GM12878 (cell line): ENCODE measurements around the gene EPGN. TPM values are rescaled to one million over a fixed set of nuclear protein-coding genes. Genes with fewer than 3 reads are reported as not detected.

Experiments
- ATAC-seq: fragments of 200-7000 bp; cut with Tn5 transposase; 3 replicates; pipeline ENCODE4 v1.9.1; 2020; ENCODE audit warnings: mild to moderate bottlenecking, moderate library complexity
- BruUV-seq: library from RNA; stranded (reverse); fragments of 400-500 nt; replicated peaks from 2 replicates; lab custom pipeline; 2021; lab: Mats Ljungman, UMichigan
- CTCF ChIA-PET: fragments of 300-600 bp; sonication (Branson Sonifier 250); formaldehyde crosslinking; extraction: SDS; loops from one replicate; lab custom pipeline; 2021; ENCODE audit warnings: inconsistent platforms; lab: Yijun Ruan, JAX
- POLR2A ChIA-PET: fragments of 350-600 bp; formaldehyde crosslinking; extraction: SDS; loops from one replicate; lab custom pipeline; 2021; ENCODE audit warnings: inconsistent platforms; lab: Charles Lee
- RAD21 ChIA-PET: fragments of 300-600 bp; sonication (Branson Sonifier 250); formaldehyde crosslinking; loops from one replicate; lab custom pipeline; 2023; ENCODE audit warnings: antibody characterized with exemption; ENCODE audit not compliant: unreplicated experiment; lab: Charles Lee
- SMC1A ChIA-PET: fragments of 300-600 bp; sonication (Branson Sonifier 250); formaldehyde crosslinking; loops from one replicate; lab custom pipeline; 2023; ENCODE audit not compliant: unreplicated experiment, uncharacterized antibody; lab: Charles Lee
- DNase-seq: peaks from one replicate; pipeline ENCODE4 v3.0.0-alpha.2; 2011; ENCODE audit warnings: low read depth, low spot score
- FAIRE-seq: peaks from 3 replicates; lab custom pipeline; 2011; peaks lifted over from hg19 to GRCh38; lab: Jason Lieb, UNC
- H2AFZ ChIP-seq: 2 replicates; pipeline ENCODE4 v1.6.0; 2011; ENCODE audit warnings: low read depth, low read length, control low read depth; ENCODE audit not compliant: control insufficient read depth
- H3K27ac ChIP-seq: 2 replicates; pipeline ENCODE4 v1.5.1; 2011; ENCODE audit warnings: control low read depth; ENCODE audit not compliant: control insufficient read depth, insufficient read depth
- H3K27me3 ChIP-seq, 2 experiments: replicated peaks in 1 of 2; 2 replicates each; pipeline versions ENCODE4 v1.6.0 to v1.6.1; 2011; ENCODE audit warnings: low read length in 1 of 2; ENCODE audit not compliant: control insufficient read depth in 2 of 2, insufficient read depth in 2 of 2
- H3K36me3 ChIP-seq, 2 experiments: 2 replicates each; pipeline ENCODE4 v1.5.1; 2011; ENCODE audit warnings: low read length in 1 of 2; ENCODE audit not compliant: control insufficient read depth in 2 of 2, insufficient read depth in 2 of 2
- H3K4me1 ChIP-seq: 2 replicates; pipeline ENCODE4 v1.6.1; 2011; ENCODE audit warnings: mild to moderate bottlenecking, low read length, moderate library complexity, mixed read lengths; ENCODE audit not compliant: control insufficient read depth, insufficient read depth
- H3K4me2 ChIP-seq: 2 replicates; pipeline ENCODE4 v1.6.0; 2011; ENCODE audit warnings: control low read depth; ENCODE audit not compliant: control insufficient read depth, insufficient read depth
- H3K4me3 ChIP-seq: fragments of 200-600 bp; sonication (generic); 2 replicates; pipeline ENCODE4 v1.5.1; 2016
- H3K79me2 ChIP-seq: 2 replicates; pipeline ENCODE4 v1.6.0; 2011; ENCODE audit warnings: low read length; ENCODE audit not compliant: control insufficient read depth, insufficient read depth
- H3K9ac ChIP-seq: 2 replicates; pipeline ENCODE4 v1.8.0; 2011; ENCODE audit warnings: low read length, control low read depth, mixed read lengths; ENCODE audit not compliant: control insufficient read depth, insufficient read depth
- H3K9me3 ChIP-seq: replicated peaks from 3 replicates; pipeline ENCODE4 v1.5.1; 2011; ENCODE audit warnings: mild to moderate bottlenecking, low read length; ENCODE audit not compliant: control insufficient read depth, insufficient read depth
- H4K20me1 ChIP-seq: 2 replicates; pipeline ENCODE4 v1.6.0; 2011; ENCODE audit not compliant: control insufficient read depth, insufficient read depth
- CBFB ChIP-seq: IDR thresholded peaks from 2 replicates; pipeline ENCODE4 v1.6.1; 2016; ENCODE audit warnings: antibody characterized with exemption, low read depth
- CHD2 ChIP-seq: IDR thresholded peaks from 2 replicates; pipeline ENCODE4 v1.6.1; 2011; ENCODE audit warnings: low read depth, low read length, improper control_type of control experiment, borderline replicate concordance
- CREM ChIP-seq: IDR thresholded peaks from 2 replicates; pipeline ENCODE4 v1.6.1; 2014; ENCODE audit warnings: antibody characterized with exemption, low read depth
- DPF2 ChIP-seq: fragments of 450-650 bp; IDR thresholded peaks from 2 replicates; pipeline ENCODE4 v1.6.1; 2017; ENCODE audit warnings: mild to moderate bottlenecking
- EGR1 ChIP-seq, 2 experiments: IDR thresholded peaks; 1 replicate in 1 of 2; 2 replicates in 1 of 2; pipeline ENCODE4 v1.6.1; 2011 to 2012; ENCODE audit warnings: low read depth in 2 of 2, low read length in 2 of 2, borderline replicate concordance in 1 of 2, mild to moderate bottlenecking in 1 of 2, moderate library complexity in 1 of 2
- HDGF ChIP-seq: fragments of 450-650 bp; IDR thresholded peaks from 2 replicates; pipeline ENCODE4 v1.6.1; 2016; ENCODE audit warnings: antibody characterized with exemption
- JUND ChIP-seq: IDR thresholded peaks from 2 replicates; pipeline ENCODE4 v1.6.1; 2012; ENCODE audit warnings: low read depth, mild to moderate bottlenecking, low read length, improper control_type of control experiment, moderate library complexity
- NR2F1 ChIP-seq: fragments of 450-650 bp; conservative IDR thresholded peaks from 2 replicates; pipeline ENCODE4 v1.6.1; 2017; ENCODE audit warnings: mild to moderate bottlenecking
- PAX5 ChIP-seq: IDR thresholded peaks from 2 replicates; pipeline ENCODE4 v1.6.1; 2011; ENCODE audit warnings: low read depth, low read length, borderline replicate concordance
- POLR2AphosphoS2 ChIP-seq: IDR thresholded peaks from 2 replicates; pipeline ENCODE4 v1.6.1; 2011; ENCODE audit warnings: low read depth, mild to moderate bottlenecking, low read length, improper control_type of control experiment, moderate library complexity
- POU2F2 ChIP-seq: IDR thresholded peaks from 3 replicates; pipeline ENCODE4 v1.6.1; 2011; ENCODE audit warnings: low read depth, mild to moderate bottlenecking, low read length, borderline replicate concordance
- RAD21 ChIP-seq: IDR thresholded peaks from 2 replicates; pipeline ENCODE4 v1.6.1; 2011; ENCODE audit warnings: mild to moderate bottlenecking, low read depth, low read length, moderate library complexity; ENCODE audit not compliant: insufficient read depth
- RB1 ChIP-seq: fragments of 450-650 bp; formaldehyde crosslinking; IDR thresholded peaks from 2 replicates; pipeline ENCODE4 v1.6.1; 2017; ENCODE audit warnings: mild to moderate bottlenecking, borderline replicate concordance
- STAT3 ChIP-seq: IDR thresholded peaks from 2 replicates; pipeline ENCODE4 v1.6.1; 2011; ENCODE audit warnings: low read depth, low read length, improper control_type of control experiment
- TCF12 ChIP-seq: IDR thresholded peaks from 2 replicates; pipeline ENCODE4 v1.6.1; 2011; ENCODE audit warnings: low read depth, mild to moderate bottlenecking, low read length
- ZBED1 ChIP-seq: IDR thresholded peaks from 2 replicates; pipeline ENCODE4 v1.6.1; 2016; ENCODE audit warnings: borderline replicate concordance
- ZBTB11 ChIP-seq: fragments of 450-650 bp; formaldehyde crosslinking; IDR thresholded peaks from 2 replicates; pipeline ENCODE4 v1.5.0; 2022; ENCODE audit warnings: mild to moderate bottlenecking, missing genetic modification characterization
- ZZZ3 ChIP-seq: IDR thresholded peaks from 2 replicates; pipeline ENCODE4 v1.6.1; 2011; ENCODE audit warnings: low read depth; ENCODE audit not compliant: control insufficient read depth, insufficient read length
- WGBS: methylation state at CpG from one replicate; pipeline ENCODE4 v1.1.6; 2016; ENCODE audit warnings: low lambda C conversion rate; ENCODE audit not compliant: insufficient replicate concordance, insufficient coverage; ENCODE audit errors: missing lambda C conversion rate; 5-methylcytosine and 5-hydroxymethylcytosine counted together
- in situ Hi-C: fragments of 300-500 bp; cut with MboI; formaldehyde crosslinking; loops from 9 replicates; pipeline ENCODE4 v1.14.3; 2018; ENCODE audit warnings: mixed read lengths
- intact Hi-C: fragments of 100-400 bp; cut with micrococcal nuclease; formaldehyde crosslinking; loops from one replicate; pipeline ENCODE4 v1.14.2; 2022; ENCODE audit not compliant: unreplicated experiment
- polyA plus RNA-seq, 11 experiments: library from polyadenylated mRNA; depleted of rRNA in 4 of 11; unstranded in 6 of 11; stranded (reverse) in 5 of 11; fragments of >200 nt; fragmentation: Nextera tagmentation in 4 of 11; fragmentation: Illumina TruSeq in 1 of 11; extraction: Ambion mirVana in 4 of 11; extraction: Trizol in 1 of 11; gene quantifications; 1 replicate in 1 of 11; 2 replicates in 10 of 11; pipeline versions ENCODE4 v1.2.1 to v1.2.3, GENCODE V29; 2011 to 2016; ENCODE audit warnings: inconsistent platforms in 2 of 11, missing spikeins in 2 of 11, low read depth in 1 of 11
- total RNA-seq, 4 experiments: library from RNA; depleted of rRNA in 3 of 4; stranded (reverse); fragments of >200 nt in 3 of 4; fragmentation: Illumina TruSeq in 1 of 4; extraction: Trizol in 1 of 4; gene quantifications; 2 replicates each; pipeline versions ENCODE4 v1.2.1 to v1.2.3, GENCODE V29; 2013 to 2021
- TF ChIP-seq, protein P1 (sequence below): IDR thresholded peaks from 2 replicates; pipeline ENCODE4 v1.6.1; 2011; ENCODE audit warnings: borderline replicate concordance, low read depth, mild to moderate bottlenecking, moderate library complexity, low read length; ENCODE audit not compliant: insufficient read depth, poor library complexity, severe bottlenecking

Gene EPGN
- total and polyA plus RNA-seq, 10 of the 15 experiments (the other 5 are each of a cell fraction or from before 2014, with no cell fraction given) = 0.06 to 0.54 (median 0.28) TPM; not detected in 6

GRCh38 chr4:74319470-74319869 is 11.2 kb downstream of the EPGN start:
- no peaks in the 10 kb centered on the region for H3K79me2 ChIP-seq
- RAD21 ChIA-PET = interaction anchor here (1.1 to 4.0 kb wide), 4 partner anchors 94 to 355 kb away, joined by 3 to 22 read pairs (median 11); no protein-coding TSS in a partner anchor
- H3K4me1 ChIP-seq = peaks cover 9% of the 10 kb centered on the region; the same call in 1 of the 2 replicates
- no peak overlapping the region for H3K4me3 ChIP-seq
- H3K9ac ChIP-seq = no peak overlapping the region
- H3K4me2 ChIP-seq = no peak overlapping the region
- H3K27ac ChIP-seq = no peak overlapping the region
- no peaks in the 10 kb centered on the region for H4K20me1 ChIP-seq
- DNase-seq = no peak
- WGBS = 58% methylated on average over 6 of the region's 6 CpGs
- H3K27me3 ChIP-seq = 0 out of 4 replicates have a peak, but pooled peaks cover 0 to 3% of the 10 kb centered on the region in 2 experiments
- no peak for TF ChIP-seq DPF2
- TF ChIP-seq POU2F2 = no peak
- TF ChIP-seq POLR2AphosphoS2 = no peak
- no peak for TF ChIP-seq ZBED1
- TF ChIP-seq RB1 = no peak
- TF ChIP-seq PAX5 = no peak
- TF ChIP-seq STAT3 = no peak
- TF ChIP-seq HDGF = no peak
- no peak for TF ChIP-seq EGR1 (IDR thresholded peaks at IDR 0.05; ENCODE audit: borderline replicate concordance in 1 of 2, low read depth in 2 of 2, low read length in 2 of 2)
- TF ChIP-seq JUND = no peak
- no peak for TF ChIP-seq NR2F1
- no peak for TF ChIP-seq CBFB
- no peak for TF ChIP-seq ZZZ3
- TF ChIP-seq CREM = no peak
- TF ChIP-seq RAD21 = no peak
- no peak for TF ChIP-seq ZBTB11 (CRISPR knock-in tag)
- TF ChIP-seq, protein P1, sequence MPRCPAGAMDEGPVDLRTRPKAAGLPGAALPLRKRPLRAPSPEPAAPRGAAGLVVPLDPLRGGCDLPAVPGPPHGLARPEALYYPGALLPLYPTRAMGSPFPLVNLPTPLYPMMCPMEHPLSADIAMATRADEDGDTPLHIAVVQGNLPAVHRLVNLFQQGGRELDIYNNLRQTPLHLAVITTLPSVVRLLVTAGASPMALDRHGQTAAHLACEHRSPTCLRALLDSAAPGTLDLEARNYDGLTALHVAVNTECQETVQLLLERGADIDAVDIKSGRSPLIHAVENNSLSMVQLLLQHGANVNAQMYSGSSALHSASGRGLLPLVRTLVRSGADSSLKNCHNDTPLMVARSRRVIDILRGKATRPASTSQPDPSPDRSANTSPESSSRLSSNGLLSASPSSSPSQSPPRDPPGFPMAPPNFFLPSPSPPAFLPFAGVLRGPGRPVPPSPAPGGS = no peak
- TF ChIP-seq CHD2 = no peak
- no peak for TF ChIP-seq TCF12
- TF ChIP-seq, all 136 proteins: peak for 0
- FAIRE-seq = no peak
- ChIA-PET POLR2A (no interaction called here), CTCF (interaction anchor here (0.7 to 3.7 kb wide), 22 partner anchors 10 to 361 kb away, joined by 3 to 47 read pairs (median 6); partner anchors contain the start of gene EPGN), SMC1A (interaction anchor here (0.8 to 4.5 kb wide), 12 partner anchors 12 to 356 kb away, joined by 3 to 34 read pairs (median 4); partner anchors contain the start of gene EPGN)
- Histone ChIP-seq H2AFZ (no peak overlapping the region), H3K36me3 (no peaks in the 10 kb centered on the region), H3K9me3 (no peaks in the 10 kb centered on the region)
- ATAC-seq = no peak
- in situ Hi-C loops (no loop called here), intact Hi-C loops (no loop called here)
- BruUV-seq = no TSS peak
